GM21723 (cell line): ENCODE measurements around the gene PGAM1.
"Not testable (repeated sequence)": the region's sequence is repeated elsewhere in the genome, so short reads cannot be mapped to it uniquely, and the experiment has no call there.

Source experiments
- ATAC-seq: cut with Tn5 transposase; IDR thresholded peaks from one replicate; pipeline ENCODE4 v1.9.1; 2021; ENCODE audit warnings: mild to moderate bottlenecking, moderate library complexity; ENCODE audit not compliant: unreplicated experiment

The PGAM1 gene

GRCh38 chr10:97454330-97455036 is 28.5 kb downstream of the PGAM1 start:
- ATAC-seq, result no peak

DNA sequence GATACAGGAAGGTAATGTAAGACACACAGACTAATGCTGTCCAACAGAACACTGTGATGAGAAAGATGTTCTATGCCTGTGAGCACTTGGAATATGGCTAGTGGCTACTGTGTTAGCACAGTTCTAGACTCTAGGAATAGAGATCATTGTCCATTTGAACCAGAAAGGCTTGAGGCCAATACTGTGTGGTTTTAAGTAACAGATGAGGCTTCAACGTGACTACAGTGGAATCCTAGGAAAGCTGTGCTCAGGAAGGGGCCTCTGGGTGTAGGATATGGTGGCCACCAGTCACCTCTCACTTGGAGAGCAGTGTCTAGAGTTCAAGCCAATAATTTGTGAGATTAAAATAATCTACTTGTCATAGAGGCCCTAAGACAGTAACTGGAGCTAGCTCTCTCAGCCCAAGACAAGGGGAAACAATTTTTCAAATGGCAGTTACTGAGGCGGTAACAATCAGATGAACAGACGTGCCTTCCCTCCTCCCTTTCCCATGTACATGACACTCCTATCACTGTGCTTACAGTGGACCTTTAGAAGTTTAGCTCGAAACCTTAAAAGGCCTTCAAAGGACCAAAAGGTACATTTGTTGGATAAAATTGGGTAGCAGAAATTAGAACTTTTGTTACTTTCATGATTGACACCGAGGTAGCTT is 30.2 kb downstream of the PGAM1 start:
- no peak for ATAC-seq

- ATAC-seq, result no peak
These were observed 30.7 kb downstream of the PGAM1 start for GRCh38 chr10:97456686-97457065.

DNA sequence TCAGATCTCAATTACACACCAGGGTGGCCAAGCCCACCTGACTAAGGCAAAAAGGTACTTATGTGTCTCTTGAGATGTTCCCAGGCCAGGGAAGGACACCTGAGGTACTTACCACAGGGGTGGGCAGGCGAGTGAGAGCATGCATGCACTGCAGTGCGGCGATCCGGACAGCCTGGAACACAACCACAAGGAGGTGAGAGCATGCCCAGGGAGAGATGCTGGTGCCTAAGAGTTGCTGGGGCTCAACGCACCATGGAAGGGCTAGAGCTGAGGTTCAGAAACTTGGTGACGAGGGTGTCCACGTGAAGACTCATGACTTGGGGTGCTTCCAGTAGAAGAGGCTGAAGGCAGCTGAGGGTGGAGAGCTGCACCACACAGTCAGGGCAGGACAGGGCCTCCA is 33.1 kb downstream of the PGAM1 start:
- ATAC-seq, result no peak

DNA sequence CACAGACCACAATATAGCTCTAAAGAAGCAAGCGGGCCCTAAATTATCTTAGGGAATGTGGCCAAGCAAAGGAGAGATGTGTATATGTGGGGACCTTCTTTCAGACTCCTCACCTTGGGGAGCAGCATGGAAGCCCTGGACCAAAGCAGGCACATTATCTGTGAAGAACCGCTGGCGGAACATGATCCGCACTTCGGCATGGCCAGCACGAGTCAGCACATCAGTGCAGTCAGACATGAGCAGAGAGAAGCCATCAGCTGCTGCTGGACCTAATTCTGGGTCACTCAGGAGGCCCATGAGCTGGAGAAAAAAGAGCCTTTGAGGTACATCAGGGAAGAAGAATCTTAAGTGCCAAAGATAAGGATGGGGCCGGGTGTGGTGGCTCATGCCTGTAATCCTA is 33.9 kb downstream of the PGAM1 start:
- no peak for ATAC-seq

DNA sequence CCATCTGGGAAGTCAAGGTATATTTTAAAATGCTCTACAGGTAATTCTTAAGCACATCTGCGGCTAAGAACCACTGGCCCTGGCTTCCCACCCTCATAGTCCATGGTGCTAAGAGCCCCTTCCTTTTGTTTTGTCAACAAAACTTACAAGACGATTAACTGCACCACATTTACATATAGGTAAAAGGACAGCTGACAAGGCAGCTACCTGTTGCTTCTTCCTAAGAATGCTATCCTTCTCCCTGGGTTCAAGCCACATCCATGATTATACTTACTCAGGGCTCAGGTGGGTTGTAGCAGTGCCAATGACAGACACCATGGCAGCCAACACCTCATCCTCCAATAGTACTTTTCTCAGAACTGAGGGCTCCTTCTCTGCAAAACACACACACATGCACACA is 36.3 kb downstream of the PGAM1 start:
- ATAC-seq, result no peak

- no peak for ATAC-seq
These were observed 37.6 kb downstream of the PGAM1 start for GRCh38 chr10:97463363-97464132.

GRCh38 chr10:97464226-97464625 is 38.2 kb downstream of the PGAM1 start:
- ATAC-seq, result no peak

GRCh38 chr10:97465982-97466381 is 40.0 kb downstream of the PGAM1 start:
- ATAC-seq, result no peak

DNA sequence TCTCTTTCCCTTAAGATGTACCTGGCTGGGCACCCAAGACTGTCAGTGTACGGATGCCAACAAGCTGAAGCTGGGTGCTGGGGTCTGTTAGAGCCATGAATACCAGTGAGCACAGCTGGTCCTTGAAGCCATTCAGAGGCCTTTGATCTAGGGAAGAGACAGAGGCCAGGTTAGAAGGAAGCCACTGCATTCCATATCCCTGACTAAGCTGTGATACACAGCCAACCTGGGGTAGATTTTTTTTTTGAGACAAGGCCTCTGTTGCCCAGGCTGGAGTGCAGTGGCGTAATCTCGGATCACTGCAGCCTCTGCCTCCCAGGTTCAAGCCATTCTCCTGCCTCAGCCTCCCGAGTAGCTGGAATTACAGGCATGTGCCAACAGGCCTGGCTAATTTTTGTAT is 40.8 kb downstream of the PGAM1 start:
- ATAC-seq, result no peak

DNA sequence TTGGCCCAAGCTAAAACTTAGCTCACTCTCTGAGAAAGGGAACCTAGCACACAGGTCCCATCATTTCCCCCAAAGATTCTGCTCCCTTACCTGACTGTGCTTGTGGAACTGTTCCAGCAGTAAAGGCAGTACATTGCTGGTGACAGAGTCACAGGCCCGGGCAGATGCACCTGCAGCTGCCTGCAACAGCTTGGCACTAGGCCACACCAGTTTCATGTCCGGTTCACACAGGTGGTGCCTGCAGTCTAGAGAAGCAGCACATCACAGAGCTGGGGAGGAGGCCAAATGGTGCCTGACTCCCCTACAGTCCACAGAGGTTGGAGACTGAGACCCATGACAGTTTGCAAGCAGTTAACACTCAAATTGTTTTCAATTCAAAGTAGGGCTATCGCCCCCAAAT is 42.2 kb downstream of the PGAM1 start:
- no peak for ATAC-seq

GRCh38 chr10:97468781-97469180 is 42.8 kb downstream of the PGAM1 start:
- not testable (repeated sequence) for ATAC-seq

DNA sequence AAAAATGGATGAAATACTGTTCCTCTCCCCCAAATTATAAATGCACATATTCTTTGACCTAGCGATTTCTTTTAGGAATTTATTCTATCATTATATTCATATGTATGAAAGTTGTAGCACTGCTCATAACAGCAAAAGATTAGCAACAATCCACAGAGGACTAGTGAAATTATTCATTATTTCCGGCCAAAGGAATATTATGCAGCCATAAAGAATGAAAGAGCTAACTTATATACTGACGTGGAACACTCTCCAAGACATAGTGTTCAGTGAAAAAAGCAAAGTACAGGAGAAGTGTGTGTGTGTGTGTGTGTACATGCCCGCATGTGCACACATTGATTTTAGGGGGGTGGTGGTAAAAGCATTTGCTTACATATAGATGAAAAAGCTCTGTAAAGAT is 48.9 kb downstream of the PGAM1 start:
- no peak for ATAC-seq

DNA sequence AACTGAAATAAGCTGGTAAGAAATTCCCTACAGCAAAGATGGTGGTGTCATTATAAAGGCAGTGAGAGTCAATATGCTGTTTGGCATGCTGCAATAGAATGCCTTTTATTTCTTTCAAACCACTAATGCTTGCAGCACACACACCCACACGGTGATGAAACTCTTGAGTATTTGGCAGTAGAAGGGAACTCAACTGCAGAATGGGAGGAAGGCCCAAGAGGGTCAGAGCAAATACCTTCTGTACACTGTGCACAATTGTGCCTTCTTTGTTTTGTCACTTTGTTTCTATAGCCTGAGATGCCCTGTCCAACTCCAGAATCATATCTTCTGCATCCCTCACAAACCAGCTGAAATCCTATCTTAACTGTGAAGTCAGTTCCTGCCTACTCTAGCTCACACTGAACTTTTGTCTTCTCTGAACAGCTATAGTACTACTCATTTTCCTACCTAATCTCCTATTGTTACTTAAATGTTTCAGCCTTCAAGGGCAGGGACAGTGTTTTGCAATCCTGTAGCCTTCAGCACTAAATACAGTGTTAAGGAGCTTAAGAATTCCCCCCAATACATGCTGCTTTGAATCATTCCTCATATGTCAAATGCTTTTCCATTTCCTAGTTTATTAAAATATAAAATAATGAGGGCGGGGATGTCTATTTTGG is 50.1 kb downstream of the PGAM1 start:
- ATAC-seq, result no peak

- ATAC-seq, result not testable (repeated sequence)
These were observed 53.4 kb downstream of the PGAM1 start for GRCh38 chr10:97479410-97479809.

DNA sequence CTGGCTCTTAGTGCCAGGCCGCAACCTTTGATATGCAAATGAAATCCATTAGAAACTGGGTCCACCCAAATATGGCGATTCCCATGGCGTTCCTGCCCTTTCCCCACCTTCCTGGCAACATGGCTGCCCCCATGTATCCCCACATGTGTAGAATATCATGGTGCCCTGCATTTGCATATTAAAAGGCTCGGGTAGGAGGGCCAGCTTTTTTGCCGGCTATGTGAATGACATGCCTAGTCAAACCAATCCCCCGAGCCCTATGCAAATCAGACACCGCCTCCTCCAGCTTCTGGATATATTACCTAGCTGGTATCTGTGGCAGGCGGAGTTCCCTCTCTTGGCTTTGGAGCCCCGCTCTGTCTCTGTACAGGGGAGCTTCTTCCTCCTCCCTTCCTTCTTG is 53.9 kb downstream of the PGAM1 start:
- ATAC-seq, result no peak

DNA sequence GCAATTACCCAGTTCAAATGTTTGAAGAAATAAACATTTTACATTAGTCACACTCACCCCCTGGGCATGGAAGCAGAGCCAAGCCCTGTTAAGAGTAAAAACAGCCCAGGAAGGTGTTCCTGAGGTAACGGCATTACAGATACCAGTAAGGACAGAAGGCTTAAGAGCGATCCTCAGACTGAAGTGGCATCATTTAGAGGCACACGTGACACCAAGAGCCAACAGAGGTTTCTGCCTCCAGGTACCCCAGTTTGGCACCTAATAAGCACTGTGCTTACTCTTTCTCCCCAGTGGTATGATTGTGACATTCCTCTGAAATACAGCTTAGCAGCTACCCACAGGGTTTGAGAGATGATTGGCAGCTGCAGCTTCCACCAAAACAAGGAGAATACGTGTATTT is 55.1 kb downstream of the PGAM1 start:
- no peak for ATAC-seq

DNA sequence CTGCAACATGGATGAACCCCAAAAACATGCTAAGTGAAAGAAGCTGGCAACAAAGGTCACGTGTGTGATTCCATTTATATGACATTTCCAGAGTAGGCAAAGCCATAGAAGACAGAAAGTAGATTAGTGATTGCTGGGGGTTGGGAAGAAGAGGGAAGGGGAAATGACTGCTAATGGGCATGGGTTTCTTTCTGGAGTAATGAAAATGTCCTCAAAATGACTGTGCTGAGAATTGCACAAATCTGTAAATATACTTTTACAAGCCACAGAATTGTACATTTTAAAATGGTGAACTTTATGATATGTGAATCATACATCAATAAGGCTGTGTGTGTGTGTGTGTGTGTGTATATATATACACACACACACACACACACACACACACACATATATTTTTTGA is 56.4 kb downstream of the PGAM1 start:
- no peak for ATAC-seq
